ENCODE measurements around the gene SLC17A7.

Gene SLC17A7

GRCh38 chr19:49443366-49444099, 2.2 kb upstream of the SLC17A7 start:
- peak; percentile 97 to 98 for DNase-seq

GRCh38 chr19:49442771-49443365, 1.5 kb upstream of the SLC17A7 start:
- DNase-seq, result peak; percentile 80 to 81

DNA sequence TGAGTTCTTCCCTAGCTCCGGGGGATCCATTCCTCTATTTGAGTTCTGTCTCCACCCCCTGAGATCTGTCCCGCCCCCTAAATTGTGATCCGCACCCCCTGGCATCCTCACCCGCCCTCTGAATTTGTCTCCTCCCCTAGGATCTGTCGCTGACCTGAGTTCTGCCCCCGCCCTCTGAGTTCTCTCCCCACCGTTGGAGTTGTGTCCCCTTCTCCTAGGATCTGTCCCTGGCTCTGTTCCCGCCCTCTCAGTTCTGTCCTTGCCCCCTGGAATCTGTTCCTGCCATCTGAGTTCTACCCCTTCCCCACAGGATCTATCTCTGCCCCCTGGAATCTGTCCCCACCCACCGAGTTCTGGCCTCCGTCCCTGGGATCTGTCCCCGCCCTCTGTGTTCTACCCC, 1.0 kb upstream of the SLC17A7 start:
- peak in 1 of 2 experiments; percentile 51 for DNase-seq

DNA sequence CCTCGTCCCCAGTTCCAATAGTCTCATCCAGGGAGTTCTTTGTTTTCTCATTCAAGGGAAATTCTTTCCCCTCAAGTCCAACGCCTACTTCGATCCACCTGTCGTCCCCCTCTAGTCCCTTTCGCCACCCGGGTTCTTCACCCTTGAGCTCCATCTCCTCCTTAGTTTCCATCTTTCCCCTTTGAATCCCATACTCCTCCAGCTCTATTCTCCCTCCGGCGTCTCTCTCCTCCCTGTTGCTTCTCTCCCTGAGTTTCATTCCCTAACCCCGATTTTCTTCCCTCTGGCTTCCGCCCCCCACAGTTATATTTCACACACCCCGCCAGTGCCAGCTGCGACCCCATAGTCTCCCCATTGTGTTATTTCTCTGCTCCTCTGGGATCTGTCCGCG, 628 bp upstream of the SLC17A7 start:
- no peak for DNase-seq

GRCh38 chr19:49440439-49441209, 703 bp downstream of the SLC17A7 start:
- no peak for DNase-seq

DNA sequence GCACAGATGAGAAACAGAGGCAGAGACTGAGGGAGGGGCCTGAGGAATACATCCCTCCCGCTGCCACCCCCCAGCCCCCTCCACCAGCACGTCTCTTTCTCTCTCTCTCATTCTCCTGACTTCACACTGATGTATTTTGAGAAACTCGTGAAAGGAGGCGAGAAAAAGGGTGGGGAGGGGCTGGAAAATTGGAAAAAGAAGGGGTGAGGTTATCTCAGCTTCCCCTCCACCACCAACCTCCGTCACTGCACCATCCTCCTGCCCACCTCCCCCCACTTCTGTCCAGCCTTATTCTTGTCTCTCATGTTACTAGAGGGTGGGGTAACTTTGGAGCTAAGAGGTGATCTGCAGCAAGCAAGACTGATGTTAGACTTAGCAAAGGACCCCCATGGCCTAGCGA, 1.5 kb downstream of the SLC17A7 start:
- no peak for DNase-seq

DNA sequence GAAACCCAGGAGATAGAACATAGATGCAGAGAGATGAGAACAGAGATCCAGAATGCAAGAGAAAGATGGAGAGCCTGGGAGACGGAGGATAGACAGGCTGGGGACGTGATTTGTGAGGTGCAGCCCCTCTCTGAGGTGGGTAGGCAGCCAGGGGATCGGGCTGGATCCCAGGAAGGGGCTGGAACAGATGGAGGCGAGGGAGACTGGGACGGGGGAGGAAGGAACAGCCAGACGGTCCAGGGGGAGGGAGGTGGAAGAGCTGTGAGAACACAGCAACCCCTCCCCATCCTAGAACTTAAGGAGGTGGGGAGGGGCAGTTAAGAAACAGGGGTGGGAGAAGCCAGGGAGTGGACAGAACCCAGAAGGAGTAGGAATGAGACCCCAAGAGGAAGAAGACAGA, 3.1 kb downstream of the SLC17A7 start:
- no peak for DNase-seq

- no peak for DNase-seq
Measured at GRCh38 chr19:49437231-49437630, 4.1 kb downstream of the SLC17A7 start.

DNA sequence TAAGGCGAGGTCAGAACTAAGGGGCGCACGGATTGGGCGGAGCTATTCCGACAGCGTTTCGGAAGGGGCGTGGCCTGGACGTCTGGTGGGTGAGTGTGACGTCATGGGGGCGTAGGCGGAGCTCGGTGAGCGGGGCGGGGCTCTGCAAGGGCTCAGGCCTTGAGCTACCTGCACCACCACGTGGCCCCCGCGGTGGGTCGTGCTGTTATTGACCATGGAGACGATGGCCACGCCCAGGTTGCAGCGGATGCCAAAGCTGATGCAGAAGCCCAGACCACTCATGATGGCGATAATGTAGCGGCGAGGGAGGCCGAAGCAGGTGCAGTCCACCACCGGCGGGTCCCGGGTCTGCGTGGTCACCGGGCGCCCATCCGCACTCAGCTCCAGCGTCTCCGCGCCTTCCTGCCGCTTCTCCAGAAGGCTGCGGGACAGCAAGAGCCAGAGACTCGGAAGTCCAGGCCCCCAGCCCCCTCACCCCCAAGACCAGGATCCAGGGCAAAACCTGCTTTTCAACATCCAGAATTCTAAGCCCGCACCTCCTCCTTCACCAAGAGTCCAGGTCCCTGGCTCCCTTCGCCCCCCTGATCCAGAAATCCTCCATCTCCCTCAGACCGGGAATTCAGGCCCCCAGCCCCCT, 4.8 kb downstream of the SLC17A7 start:
- DNase-seq, result peak; percentile 75 to 81

DNA sequence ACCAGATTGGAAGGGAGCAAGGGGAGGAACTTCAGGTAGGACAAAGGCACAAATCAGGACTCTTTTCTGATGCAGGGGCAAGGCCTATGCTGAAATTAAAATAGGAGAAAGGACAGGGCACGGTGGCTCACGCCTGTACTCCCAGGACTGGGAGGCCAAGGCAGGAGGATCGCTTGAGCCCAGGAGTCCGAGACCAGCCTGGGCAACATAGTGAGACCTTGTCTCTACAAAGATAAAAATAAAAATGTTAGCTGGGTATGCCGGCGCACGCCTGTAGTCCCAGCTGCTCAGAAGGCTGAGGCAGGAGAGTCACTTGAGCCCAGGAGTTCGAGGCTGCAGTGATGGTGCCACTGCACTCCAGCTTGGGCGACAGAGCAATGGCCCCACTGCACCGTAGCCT, 5.7 kb downstream of the SLC17A7 start:
- DNase-seq, result no peak

- DNase-seq, result no peak
Measured at GRCh38 chr19:49434907-49435583, 6.3 kb downstream of the SLC17A7 start.

DNA sequence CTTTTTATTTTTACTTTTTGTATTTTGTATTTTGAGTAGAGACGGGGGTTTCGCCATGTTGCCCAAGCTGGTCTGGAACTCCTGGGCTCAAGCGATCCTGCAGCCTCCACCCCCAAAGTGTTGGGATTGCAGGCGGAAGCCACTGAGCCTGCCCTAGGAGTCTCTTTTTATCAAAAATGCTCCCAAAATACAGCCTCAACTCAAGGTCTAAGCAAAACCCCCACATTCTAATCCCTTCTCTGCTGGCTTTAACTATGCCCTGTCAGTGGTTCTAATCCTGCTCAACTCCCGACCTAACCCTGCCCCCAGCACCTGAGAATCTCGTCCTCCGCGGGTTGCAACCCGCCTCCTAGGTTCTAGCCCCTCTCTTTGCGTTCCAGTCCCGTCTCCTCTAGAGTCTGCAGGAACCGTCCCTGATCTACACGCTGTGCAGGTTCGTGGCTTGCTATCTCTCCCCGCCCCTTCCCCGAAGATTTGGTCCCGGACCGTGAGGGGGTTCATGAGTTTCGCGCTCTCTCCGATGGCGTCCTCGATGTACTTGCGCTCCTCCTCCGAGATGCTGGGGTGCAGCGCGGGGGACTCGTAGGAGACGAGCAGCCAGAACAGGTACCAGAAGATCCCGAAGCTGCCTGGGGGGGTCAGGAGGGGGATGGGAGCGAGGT, 8.0 kb downstream of the SLC17A7 start:
- no peak for DNase-seq

DNA sequence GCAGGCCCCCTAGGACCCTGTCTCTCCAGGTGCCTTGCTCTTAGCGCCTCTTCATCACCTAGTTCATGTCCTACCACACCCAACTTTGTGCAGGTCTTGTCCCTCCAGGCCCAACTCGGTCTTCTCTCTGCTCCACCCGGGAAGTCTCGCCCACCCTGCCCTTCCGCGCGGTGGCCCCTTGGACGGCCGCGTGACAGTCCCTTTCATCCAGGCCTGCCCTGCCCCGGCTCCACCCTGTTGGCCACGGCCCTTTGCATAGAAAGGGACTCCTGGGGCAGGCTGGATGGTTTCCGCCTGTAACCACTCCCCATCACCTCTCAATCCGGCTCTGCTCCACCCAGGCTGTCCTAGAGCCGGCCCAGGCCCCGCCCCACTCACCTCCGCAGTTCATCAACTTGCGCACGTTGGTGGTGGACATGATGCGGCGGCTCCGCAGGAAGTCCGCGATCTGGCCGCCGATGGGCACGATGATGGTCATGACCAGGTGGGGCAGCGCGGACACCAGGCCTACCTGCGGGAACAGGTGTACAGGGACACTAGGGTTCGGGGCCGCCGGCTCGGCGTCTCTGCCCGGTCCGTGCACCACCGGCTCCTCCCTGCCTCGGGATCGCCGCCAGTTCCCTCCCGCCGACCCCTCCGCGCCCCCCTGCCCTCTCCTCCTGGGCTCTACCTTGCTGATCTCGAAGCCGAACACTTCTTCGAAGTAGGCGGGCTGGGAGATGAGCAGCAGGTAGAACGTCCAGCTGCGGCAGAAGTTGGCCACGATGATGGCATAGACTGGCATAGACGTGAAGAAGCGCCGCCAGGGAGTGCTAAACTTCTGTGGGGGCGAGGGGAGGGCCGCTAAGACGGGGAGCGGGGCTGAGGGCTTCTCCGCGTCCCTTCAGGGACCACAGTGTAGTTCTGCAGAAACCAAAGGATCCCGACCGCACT, 8.9 kb downstream of the SLC17A7 start:
- DNase-seq, result peak in 1 of 2 experiments; percentile 55

DNA sequence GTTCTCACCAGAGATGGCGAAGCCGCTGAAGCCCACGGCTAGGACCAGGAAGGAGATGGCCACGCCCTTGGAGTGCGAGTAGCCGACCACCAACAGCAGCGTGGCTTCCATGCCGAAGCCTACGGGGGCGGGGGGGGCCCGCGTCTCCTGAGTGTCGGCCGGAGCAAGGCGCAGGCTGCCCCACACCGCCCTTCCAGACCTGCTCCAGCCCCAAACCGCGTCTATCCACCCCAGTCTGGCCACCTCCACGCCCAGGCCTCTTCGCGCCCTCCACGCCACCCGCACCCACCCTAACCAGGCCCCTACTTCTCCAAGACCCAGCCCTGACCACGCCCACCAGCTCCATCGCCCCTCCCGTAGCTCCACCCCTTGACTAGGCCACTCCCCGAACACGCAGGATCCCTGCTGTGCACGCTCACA, 10.0 kb downstream of the SLC17A7 start:
- DNase-seq, result peak; percentile 57 to 65

DNA sequence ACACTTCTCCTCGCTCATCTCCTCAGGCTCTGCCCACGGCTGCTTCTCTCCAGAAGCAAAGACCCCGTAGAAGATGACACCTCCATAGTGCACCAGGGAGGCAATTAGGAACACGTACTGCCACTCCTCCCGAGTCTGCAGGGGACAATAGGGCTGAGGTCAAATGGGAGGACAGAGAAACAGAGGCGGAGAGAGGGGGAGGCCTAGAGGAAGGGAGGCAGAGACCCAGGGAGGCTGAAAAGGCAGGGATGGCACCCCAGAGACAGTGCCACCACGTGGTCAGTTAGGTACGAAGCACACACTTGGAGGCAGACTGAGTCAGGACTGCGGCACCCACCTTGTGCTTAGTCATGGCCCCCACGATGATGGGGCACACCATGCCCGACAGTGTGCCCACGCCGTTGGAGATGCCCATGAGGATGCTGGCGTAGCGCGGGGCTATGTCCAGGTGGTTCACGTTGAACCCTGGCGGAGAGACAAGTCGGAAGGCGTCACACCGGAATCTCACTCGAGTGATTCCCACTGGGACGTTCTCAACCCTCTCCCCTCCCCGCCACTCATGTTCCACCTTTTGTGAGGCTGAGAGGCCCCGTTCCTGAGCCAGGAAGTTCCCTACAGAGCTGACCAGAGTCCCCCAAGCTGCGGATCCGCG, 10.5 kb downstream of the SLC17A7 start:
- peak; percentile 56 to 61 for DNase-seq

DNA sequence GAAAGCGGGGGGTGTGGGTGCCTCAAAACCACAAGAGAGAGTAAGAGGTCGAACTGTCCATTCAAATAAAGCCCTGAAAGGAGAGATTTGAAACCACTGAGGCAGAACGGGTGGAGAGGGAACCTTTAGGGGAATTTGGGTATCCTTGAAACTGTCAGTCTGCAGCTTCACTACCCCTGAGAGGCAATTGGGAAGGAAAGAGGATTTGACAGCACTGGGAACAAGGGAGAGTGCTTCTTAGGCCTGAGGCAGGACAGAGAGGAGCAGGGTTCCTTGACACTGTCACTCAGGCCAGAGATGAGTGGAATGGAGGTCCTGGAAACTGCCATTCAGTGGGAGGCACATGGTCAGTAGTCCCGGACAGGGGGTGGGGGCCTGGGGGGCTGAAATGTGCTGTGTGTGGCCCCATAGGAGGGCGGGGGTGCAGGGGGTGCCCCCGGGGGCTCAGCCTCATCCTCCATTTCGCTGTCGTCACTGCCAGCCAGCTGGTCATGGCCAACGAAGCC, 11.1 kb downstream of the SLC17A7 start:
- no peak for DNase-seq

DNA sequence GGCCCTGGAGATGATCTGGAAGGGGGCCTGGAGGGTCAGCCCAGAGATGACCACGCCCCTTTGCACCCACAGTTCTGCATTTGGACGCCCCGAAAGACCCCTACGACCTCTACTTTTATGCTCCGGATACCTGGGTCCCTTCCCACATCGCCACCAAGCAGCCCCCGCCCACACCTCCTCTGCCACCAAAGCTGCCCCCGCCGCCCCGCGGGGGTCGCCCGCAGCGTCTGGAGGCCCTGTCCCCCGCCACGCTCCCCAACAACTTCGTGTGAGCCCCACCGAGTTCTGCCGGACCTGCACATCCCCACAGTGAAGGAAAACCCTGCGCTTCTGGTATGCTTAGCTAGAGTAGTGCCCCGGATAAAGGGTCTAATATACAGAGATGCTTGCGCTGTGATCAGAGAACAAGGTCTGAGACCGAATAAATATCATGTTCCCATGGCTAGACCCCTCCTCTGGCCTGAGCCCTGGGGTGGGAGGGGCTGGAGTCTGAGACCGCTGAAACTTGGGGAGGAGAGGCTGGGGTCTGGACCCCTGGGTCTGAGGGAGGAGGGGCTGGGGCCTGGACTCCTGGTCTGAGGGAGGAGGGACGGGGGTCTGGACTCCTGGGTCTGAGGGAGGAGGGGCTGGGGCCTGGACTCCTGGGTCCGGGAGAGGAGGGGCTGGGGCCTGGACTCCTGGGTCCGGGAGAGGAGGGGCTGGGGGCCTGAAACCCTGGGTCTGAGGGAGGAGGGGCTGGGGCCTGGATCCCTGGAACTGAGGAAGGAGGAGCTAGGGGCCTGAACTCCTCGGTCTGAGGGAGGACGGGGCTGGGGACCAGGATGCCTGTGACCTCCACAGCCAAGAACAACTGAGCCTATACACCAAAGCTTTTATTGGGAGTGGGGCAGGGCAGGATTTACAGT, 12.5 kb downstream of the SLC17A7 start:
- DNase-seq, result no peak

DNA sequence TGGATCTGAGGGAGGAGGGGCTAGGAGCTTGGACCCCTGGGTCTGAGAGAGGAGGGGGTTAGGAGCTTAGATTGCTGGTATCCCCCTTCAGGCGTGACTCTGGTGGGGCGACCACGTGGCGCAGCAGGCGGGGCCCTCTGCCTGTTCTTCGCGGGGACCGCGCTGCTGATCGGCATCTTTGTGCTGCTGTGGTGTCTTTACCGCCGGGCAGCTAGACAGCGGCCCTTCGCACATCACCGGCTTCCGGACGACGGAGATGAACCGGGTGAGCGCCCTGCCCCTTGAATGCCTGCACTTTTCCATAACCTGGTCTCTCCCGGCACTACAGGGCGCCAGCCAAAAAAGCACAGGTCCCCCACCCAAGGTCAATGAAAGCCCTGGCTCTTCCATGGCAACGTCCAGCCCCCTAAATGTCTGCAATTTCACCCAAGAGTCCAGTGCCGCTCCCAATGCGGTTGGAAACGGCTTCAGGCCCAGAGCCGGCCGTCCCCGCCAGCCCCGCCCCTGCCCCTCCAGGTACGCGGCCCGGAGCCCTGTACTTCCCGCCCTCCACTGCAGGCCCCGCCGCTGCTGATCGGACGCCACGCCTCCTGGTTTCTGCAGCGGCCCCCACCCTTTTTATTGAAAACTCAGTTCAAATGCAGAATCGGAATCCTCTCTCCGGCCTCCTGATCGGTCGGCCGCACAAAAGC, 13.3 kb downstream of the SLC17A7 start:
- no peak for DNase-seq

DNA sequence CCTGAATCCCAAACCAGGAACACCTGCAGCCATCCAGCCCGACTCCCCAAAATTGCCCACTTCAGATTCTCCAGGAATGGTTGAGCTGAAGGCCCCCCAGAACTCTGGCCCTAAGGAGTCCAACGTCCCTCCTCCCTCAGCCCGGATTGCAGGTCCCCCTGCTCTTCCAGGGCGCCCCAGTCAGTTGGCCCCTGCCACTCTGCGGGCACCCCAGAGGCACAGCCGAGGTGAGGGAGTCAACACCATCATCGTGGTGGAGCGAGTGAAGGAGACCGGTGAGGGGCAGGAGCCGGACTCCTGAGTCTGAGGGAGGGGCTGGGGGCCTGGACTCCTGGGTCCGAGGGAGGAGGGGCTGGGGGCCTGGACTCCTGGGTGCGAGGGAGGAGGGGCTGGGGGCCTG, 14.0 kb downstream of the SLC17A7 start:
- DNase-seq, result no peak
